ENCODE data around the gene TUBB4A. TPM values are rescaled to one million over a fixed set of nuclear protein-coding genes. Genes with fewer than 3 reads are reported as not detected.

TUBB4A gene
- total RNA-seq, 1 experiment from 2014 or later, result 4.4 TPM

DNA sequence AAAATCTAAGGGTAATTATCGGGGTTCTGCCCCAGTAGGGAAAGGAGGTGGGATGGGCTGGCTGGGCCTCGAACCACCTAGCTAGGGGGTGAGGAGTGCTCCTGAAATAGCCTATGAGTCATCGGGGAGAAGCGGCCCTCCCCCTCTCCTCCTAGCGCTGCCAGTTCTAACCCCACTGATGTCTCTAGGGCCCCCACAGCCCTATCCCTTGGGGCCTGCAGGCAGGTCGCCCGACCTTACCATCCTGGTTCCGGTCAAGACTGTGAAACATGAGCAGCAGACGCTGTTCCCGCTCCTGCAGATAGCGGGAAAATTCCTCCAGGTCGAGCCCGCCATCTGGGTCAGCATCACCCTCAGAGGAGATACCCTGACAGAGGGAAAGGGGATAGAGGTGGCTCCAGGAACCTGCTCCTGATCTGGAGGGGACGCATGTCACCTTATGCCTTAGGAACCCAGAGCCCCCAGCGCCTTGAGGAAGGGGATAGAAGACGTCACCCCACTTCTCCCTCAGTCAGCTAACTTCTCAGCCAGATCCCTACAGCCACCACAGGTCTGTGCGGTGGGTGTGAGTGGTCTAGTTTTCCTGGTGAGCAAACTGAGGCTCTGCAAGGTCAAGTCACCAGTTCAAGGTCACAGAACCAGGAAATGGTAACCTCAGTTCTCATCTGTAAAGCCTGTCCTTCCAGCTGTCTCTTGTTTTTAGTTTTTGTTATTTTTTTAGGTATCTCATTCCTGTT, 44.0 kb downstream of the TUBB4A start:
- POLR2A ChIA-PET, result no interaction called here
- no TSS peak for BruUV-seq (replicated peaks)
- H3K36me3 ChIP-seq (ENCODE audit: control insufficient read depth, insufficient read depth, low read length), result peaks cover 4% of the 10 kb centered on the region; the same call in 1 of the 2 replicates
- H3K27me3 ChIP-seq (ENCODE audit: control insufficient read depth, insufficient read depth, low read length), result no peaks in the 10 kb centered on the region
- DNase-seq (ENCODE audit: low read depth, low spot score) (no peak), ATAC-seq (no peak)
- intact Hi-C loops (cut with micrococcal nuclease; ENCODE audit: unreplicated experiment), result no loop called here
- H3K27ac ChIP-seq (ENCODE audit: low read length), result no peak overlapping the region
- in situ Hi-C loops (cut with HindIII; ENCODE audit: low pct_unique_long_range_greater_than_20kb, low sequenced_read_pairs), result no loop called here
- no peaks in the 10 kb centered on the region for H3K9me3 ChIP-seq (ENCODE audit: control insufficient read depth, insufficient read depth, low read depth, low read length)
- CTCF ChIA-PET, result interaction anchor here (0.6 kb wide), 1 partner anchor 307 kb away, joined by 4 read pairs; no protein-coding TSS in a partner anchor
- no peaks in the 10 kb centered on the region for H3K4me1 ChIP-seq (ENCODE audit: control insufficient read depth, insufficient read depth, low read length)
- H3K4me3 ChIP-seq (ENCODE audit: low read depth in 2 of 2, low read length in 2 of 2), result no peak overlapping the region
- TF ChIP-seq SIN3A (IDR thresholded peaks at IDR 0.05; ENCODE audit: borderline replicate concordance, insufficient read depth, low read depth, low read length), result no peak
- TF ChIP-seq, protein P1, sequence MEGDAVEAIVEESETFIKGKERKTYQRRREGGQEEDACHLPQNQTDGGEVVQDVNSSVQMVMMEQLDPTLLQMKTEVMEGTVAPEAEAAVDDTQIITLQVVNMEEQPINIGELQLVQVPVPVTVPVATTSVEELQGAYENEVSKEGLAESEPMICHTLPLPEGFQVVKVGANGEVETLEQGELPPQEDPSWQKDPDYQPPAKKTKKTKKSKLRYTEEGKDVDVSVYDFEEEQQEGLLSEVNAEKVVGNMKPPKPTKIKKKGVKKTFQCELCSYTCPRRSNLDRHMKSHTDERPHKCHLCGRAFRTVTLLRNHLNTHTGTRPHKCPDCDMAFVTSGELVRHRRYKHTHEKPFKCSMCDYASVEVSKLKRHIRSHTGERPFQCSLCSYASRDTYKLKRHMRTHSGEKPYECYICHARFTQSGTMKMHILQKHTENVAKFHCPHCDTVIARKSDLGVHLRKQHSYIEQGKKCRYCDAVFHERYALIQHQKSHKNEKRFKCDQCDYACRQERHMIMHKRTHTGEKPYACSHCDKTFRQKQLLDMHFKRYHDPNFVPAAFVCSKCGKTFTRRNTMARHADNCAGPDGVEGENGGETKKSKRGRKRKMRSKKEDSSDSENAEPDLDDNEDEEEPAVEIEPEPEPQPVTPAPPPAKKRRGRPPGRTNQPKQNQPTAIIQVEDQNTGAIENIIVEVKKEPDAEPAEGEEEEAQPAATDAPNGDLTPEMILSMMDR (IDR thresholded peaks at IDR 0.05), result no peak

DNA sequence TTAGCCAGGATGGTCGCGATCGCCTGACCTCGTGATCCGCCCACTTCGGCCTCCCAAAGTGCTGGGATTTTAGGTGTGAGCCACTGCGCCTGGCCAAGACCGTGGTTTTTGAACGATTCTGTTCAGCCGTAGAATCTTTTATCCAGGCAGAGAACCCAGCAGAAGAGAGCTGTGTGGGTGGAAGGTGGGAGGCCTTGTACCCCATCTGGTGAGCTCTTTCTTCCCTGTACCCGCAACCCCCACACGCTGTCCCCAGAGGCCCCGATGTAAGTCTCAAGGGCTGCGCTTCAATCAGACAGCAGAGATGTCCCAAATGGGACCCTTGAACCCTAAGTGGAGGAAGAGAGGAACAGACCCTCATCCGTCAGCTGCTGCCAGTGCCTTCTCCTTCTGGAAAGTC, 46.2 kb downstream of the TUBB4A start:
- in situ Hi-C loops (cut with HindIII; ENCODE audit: low pct_unique_long_range_greater_than_20kb, low sequenced_read_pairs), result no loop called here
- no TSS peak for BruUV-seq (replicated peaks)
- Histone ChIP-seq H3K27ac (ENCODE audit: low read length) (no peak overlapping the region), H3K36me3 (ENCODE audit: control insufficient read depth, insufficient read depth, low read length) (peaks cover 4% of the 10 kb centered on the region; the same call in 1 of the 2 replicates), H3K4me1 (ENCODE audit: control insufficient read depth, insufficient read depth, low read length) (no peaks in the 10 kb centered on the region), H3K27me3 (ENCODE audit: control insufficient read depth, insufficient read depth, low read length) (no peaks in the 10 kb centered on the region), H3K9me3 (ENCODE audit: control insufficient read depth, insufficient read depth, low read depth, low read length) (no peaks in the 10 kb centered on the region), H3K4me3 (ENCODE audit: low read depth in 2 of 2, low read length in 2 of 2) (no peak overlapping the region)
- intact Hi-C loops (cut with micrococcal nuclease; ENCODE audit: unreplicated experiment), result no loop called here
- no peak for DNase-seq (ENCODE audit: low read depth, low spot score)
- ChIA-PET CTCF (no interaction called here), POLR2A (no interaction called here)
- TF ChIP-seq, protein P2, sequence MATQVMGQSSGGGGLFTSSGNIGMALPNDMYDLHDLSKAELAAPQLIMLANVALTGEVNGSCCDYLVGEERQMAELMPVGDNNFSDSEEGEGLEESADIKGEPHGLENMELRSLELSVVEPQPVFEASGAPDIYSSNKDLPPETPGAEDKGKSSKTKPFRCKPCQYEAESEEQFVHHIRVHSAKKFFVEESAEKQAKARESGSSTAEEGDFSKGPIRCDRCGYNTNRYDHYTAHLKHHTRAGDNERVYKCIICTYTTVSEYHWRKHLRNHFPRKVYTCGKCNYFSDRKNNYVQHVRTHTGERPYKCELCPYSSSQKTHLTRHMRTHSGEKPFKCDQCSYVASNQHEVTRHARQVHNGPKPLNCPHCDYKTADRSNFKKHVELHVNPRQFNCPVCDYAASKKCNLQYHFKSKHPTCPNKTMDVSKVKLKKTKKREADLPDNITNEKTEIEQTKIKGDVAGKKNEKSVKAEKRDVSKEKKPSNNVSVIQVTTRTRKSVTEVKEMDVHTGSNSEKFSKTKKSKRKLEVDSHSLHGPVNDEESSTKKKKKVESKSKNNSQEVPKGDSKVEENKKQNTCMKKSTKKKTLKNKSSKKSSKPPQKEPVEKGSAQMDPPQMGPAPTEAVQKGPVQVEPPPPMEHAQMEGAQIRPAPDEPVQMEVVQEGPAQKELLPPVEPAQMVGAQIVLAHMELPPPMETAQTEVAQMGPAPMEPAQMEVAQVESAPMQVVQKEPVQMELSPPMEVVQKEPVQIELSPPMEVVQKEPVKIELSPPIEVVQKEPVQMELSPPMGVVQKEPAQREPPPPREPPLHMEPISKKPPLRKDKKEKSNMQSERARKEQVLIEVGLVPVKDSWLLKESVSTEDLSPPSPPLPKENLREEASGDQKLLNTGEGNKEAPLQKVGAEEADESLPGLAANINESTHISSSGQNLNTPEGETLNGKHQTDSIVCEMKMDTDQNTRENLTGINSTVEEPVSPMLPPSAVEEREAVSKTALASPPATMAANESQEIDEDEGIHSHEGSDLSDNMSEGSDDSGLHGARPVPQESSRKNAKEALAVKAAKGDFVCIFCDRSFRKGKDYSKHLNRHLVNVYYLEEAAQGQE (IDR thresholded peaks at IDR 0.05; ENCODE audit: insufficient read depth in 1 of 2, low read depth in 2 of 2, low read length in 1 of 2), result no peak
- TF ChIP-seq POLR2AphosphoS5 (IDR thresholded peaks at IDR 0.05; ENCODE audit: low read depth, low read length), result no peak
- TF ChIP-seq, protein P1 (IDR thresholded peaks at IDR 0.05), result no peak
- TF ChIP-seq SIN3A (IDR thresholded peaks at IDR 0.05; ENCODE audit: borderline replicate concordance, insufficient read depth, low read depth, low read length), result no peak
- TF ChIP-seq TCF7L2 (IDR thresholded peaks at IDR 0.05; ENCODE audit: low read depth, low read length), result no peak
- ATAC-seq, result no peak
